GM12878 (cell line): ENCODE data around the gene SORCS2. TPM values are rescaled to one million over a fixed set of nuclear protein-coding genes. Genes with fewer than 3 reads are reported as not detected.

ENCODE experiments used
- ATAC-seq: fragments of 200-7000 bp; cut with Tn5 transposase; 3 replicates; pipeline ENCODE4 v1.9.1; 2020; ENCODE audit warnings: mild to moderate bottlenecking, moderate library complexity
- BruUV-seq: library from RNA; stranded (reverse); fragments of 400-500 nt; replicated peaks from 2 replicates; lab custom pipeline; 2021; lab: Mats Ljungman, UMichigan
- CTCF ChIA-PET: fragments of 300-600 bp; sonication (Branson Sonifier 250); formaldehyde crosslinking; extraction: SDS; loops from one replicate; lab custom pipeline; 2021; ENCODE audit warnings: inconsistent platforms; lab: Yijun Ruan, JAX
- POLR2A ChIA-PET: fragments of 350-600 bp; formaldehyde crosslinking; extraction: SDS; loops from one replicate; lab custom pipeline; 2021; ENCODE audit warnings: inconsistent platforms; lab: Charles Lee
- RAD21 ChIA-PET: fragments of 300-600 bp; sonication (Branson Sonifier 250); formaldehyde crosslinking; loops from one replicate; lab custom pipeline; 2023; ENCODE audit warnings: antibody characterized with exemption; ENCODE audit not compliant: unreplicated experiment; lab: Charles Lee
- SMC1A ChIA-PET: fragments of 300-600 bp; sonication (Branson Sonifier 250); formaldehyde crosslinking; loops from one replicate; lab custom pipeline; 2023; ENCODE audit not compliant: unreplicated experiment, uncharacterized antibody; lab: Charles Lee
- DNase-seq: peaks from one replicate; pipeline ENCODE4 v3.0.0-alpha.2; 2011; ENCODE audit warnings: low read depth, low spot score
- FAIRE-seq: peaks from 3 replicates; lab custom pipeline; 2011; peaks lifted over from hg19 to GRCh38; lab: Jason Lieb, UNC
- H2AFZ ChIP-seq: 2 replicates; pipeline ENCODE4 v1.6.0; 2011; ENCODE audit warnings: low read depth, low read length, control low read depth; ENCODE audit not compliant: control insufficient read depth
- H3K27ac ChIP-seq: 2 replicates; pipeline ENCODE4 v1.5.1; 2011; ENCODE audit warnings: control low read depth; ENCODE audit not compliant: control insufficient read depth, insufficient read depth
- H3K27me3 ChIP-seq, 2 experiments: replicated peaks in 1 of 2; 2 replicates each; pipeline versions ENCODE4 v1.6.0 to v1.6.1; 2011; ENCODE audit warnings: low read length in 1 of 2; ENCODE audit not compliant: control insufficient read depth in 2 of 2, insufficient read depth in 2 of 2
- H3K36me3 ChIP-seq, 2 experiments: 2 replicates each; pipeline ENCODE4 v1.5.1; 2011; ENCODE audit warnings: low read length in 1 of 2; ENCODE audit not compliant: control insufficient read depth in 2 of 2, insufficient read depth in 2 of 2
- H3K4me1 ChIP-seq: 2 replicates; pipeline ENCODE4 v1.6.1; 2011; ENCODE audit warnings: mild to moderate bottlenecking, low read length, moderate library complexity, mixed read lengths; ENCODE audit not compliant: control insufficient read depth, insufficient read depth
- H3K4me2 ChIP-seq: 2 replicates; pipeline ENCODE4 v1.6.0; 2011; ENCODE audit warnings: control low read depth; ENCODE audit not compliant: control insufficient read depth, insufficient read depth
- H3K4me3 ChIP-seq: fragments of 200-600 bp; sonication (generic); 2 replicates; pipeline ENCODE4 v1.5.1; 2016
- H3K79me2 ChIP-seq: 2 replicates; pipeline ENCODE4 v1.6.0; 2011; ENCODE audit warnings: low read length; ENCODE audit not compliant: control insufficient read depth, insufficient read depth
- H3K9ac ChIP-seq: 2 replicates; pipeline ENCODE4 v1.8.0; 2011; ENCODE audit warnings: low read length, control low read depth, mixed read lengths; ENCODE audit not compliant: control insufficient read depth, insufficient read depth
- H3K9me3 ChIP-seq: replicated peaks from 3 replicates; pipeline ENCODE4 v1.5.1; 2011; ENCODE audit warnings: mild to moderate bottlenecking, low read length; ENCODE audit not compliant: control insufficient read depth, insufficient read depth
- H4K20me1 ChIP-seq: 2 replicates; pipeline ENCODE4 v1.6.0; 2011; ENCODE audit not compliant: control insufficient read depth, insufficient read depth
- CHD1 ChIP-seq: IDR thresholded peaks from 2 replicates; pipeline ENCODE4 v1.6.1; 2012; ENCODE audit warnings: low read depth, low read length, improper control_type of control experiment
- CHD2 ChIP-seq: IDR thresholded peaks from 2 replicates; pipeline ENCODE4 v1.6.1; 2011; ENCODE audit warnings: low read depth, low read length, improper control_type of control experiment, borderline replicate concordance
- ESRRA ChIP-seq: IDR thresholded peaks from 2 replicates; pipeline ENCODE4 v1.6.1; 2012; ENCODE audit warnings: mild to moderate bottlenecking, low read length, improper control_type of control experiment
- HDGF ChIP-seq: fragments of 450-650 bp; IDR thresholded peaks from 2 replicates; pipeline ENCODE4 v1.6.1; 2016; ENCODE audit warnings: antibody characterized with exemption
- IKZF2 ChIP-seq, 2 experiments: fragments of 450-650 bp; IDR thresholded peaks; 2 replicates each; pipeline ENCODE4 v1.6.1; 2017; ENCODE audit warnings: mild to moderate bottlenecking in 2 of 2, moderate library complexity in 2 of 2
- IRF4 ChIP-seq: IDR thresholded peaks from 2 replicates; pipeline ENCODE4 v1.6.1; 2011; ENCODE audit warnings: low read depth, low read length
- JUNB ChIP-seq: IDR thresholded peaks from 2 replicates; pipeline ENCODE4 v1.6.1; 2016; ENCODE audit warnings: antibody characterized with exemption, mild to moderate bottlenecking
- MLLT1 ChIP-seq: fragments of 450-650 bp; IDR thresholded peaks from 2 replicates; pipeline ENCODE4 v1.6.1; 2016; ENCODE audit warnings: mild to moderate bottlenecking
- MTA3 ChIP-seq: IDR thresholded peaks from 2 replicates; pipeline ENCODE4 v1.6.1; 2012; ENCODE audit warnings: low read length, inconsistent platforms, borderline replicate concordance
- NBN ChIP-seq: fragments of 450-650 bp; IDR thresholded peaks from 2 replicates; pipeline ENCODE4 v1.6.1; 2016
- RCOR1 ChIP-seq: conservative IDR thresholded peaks from 2 replicates; pipeline ENCODE4 v1.6.1; 2012; ENCODE audit warnings: low read depth, low read length, improper control_type of control experiment
- RUNX3 ChIP-seq: IDR thresholded peaks from 2 replicates; pipeline ENCODE4 v1.6.1; 2012; ENCODE audit warnings: low read length, inconsistent platforms
- SMAD1 ChIP-seq: fragments of 450-650 bp; IDR thresholded peaks from 2 replicates; pipeline ENCODE4 v1.6.1; 2018; ENCODE audit warnings: mild to moderate bottlenecking, low read depth; ENCODE audit not compliant: partially characterized antibody
- SPI1 ChIP-seq: IDR thresholded peaks from 2 replicates; pipeline ENCODE4 v1.6.1; 2011; ENCODE audit warnings: low read depth, mild to moderate bottlenecking, low read length, moderate library complexity, borderline replicate concordance; ENCODE audit not compliant: insufficient read depth
- SREBF1 ChIP-seq: IDR thresholded peaks from 2 replicates; pipeline ENCODE4 v1.6.1; 2012; ENCODE audit warnings: mild to moderate bottlenecking, low read length
- TAF1 ChIP-seq: IDR thresholded peaks from 2 replicates; pipeline ENCODE4 v1.6.1; 2011; ENCODE audit warnings: mild to moderate bottlenecking, low read depth, low read length, borderline replicate concordance
- ZBTB11 ChIP-seq: fragments of 450-650 bp; formaldehyde crosslinking; IDR thresholded peaks from 2 replicates; pipeline ENCODE4 v1.5.0; 2022; ENCODE audit warnings: mild to moderate bottlenecking, missing genetic modification characterization
- WGBS: methylation state at CpG from one replicate; pipeline ENCODE4 v1.1.6; 2016; ENCODE audit warnings: low lambda C conversion rate; ENCODE audit not compliant: insufficient replicate concordance, insufficient coverage; ENCODE audit errors: missing lambda C conversion rate; 5-methylcytosine and 5-hydroxymethylcytosine counted together
- in situ Hi-C: fragments of 300-500 bp; cut with MboI; formaldehyde crosslinking; loops from 9 replicates; pipeline ENCODE4 v1.14.3; 2018; ENCODE audit warnings: mixed read lengths
- intact Hi-C: fragments of 100-400 bp; cut with micrococcal nuclease; formaldehyde crosslinking; loops from one replicate; pipeline ENCODE4 v1.14.2; 2022; ENCODE audit not compliant: unreplicated experiment
- polyA plus RNA-seq, 11 experiments: library from polyadenylated mRNA; depleted of rRNA in 4 of 11; unstranded in 6 of 11; stranded (reverse) in 5 of 11; fragments of >200 nt; fragmentation: Nextera tagmentation in 4 of 11; fragmentation: Illumina TruSeq in 1 of 11; extraction: Ambion mirVana in 4 of 11; extraction: Trizol in 1 of 11; gene quantifications; 1 replicate in 1 of 11; 2 replicates in 10 of 11; pipeline versions ENCODE4 v1.2.1 to v1.2.3, GENCODE V29; 2011 to 2016; ENCODE audit warnings: inconsistent platforms in 2 of 11, missing spikeins in 2 of 11, low read depth in 1 of 11
- total RNA-seq, 4 experiments: library from RNA; depleted of rRNA in 3 of 4; stranded (reverse); fragments of >200 nt in 3 of 4; fragmentation: Illumina TruSeq in 1 of 4; extraction: Trizol in 1 of 4; gene quantifications; 2 replicates each; pipeline versions ENCODE4 v1.2.1 to v1.2.3, GENCODE V29; 2013 to 2021
- TF ChIP-seq, protein P1 (sequence below): IDR thresholded peaks from 2 replicates; pipeline ENCODE4 v1.6.1; 2011; ENCODE audit warnings: low read depth, mild to moderate bottlenecking, low read length, moderate library complexity, borderline replicate concordance; ENCODE audit errors: extremely low read depth
- TF ChIP-seq, protein P2 (sequence below): IDR thresholded peaks from 2 replicates; pipeline ENCODE4 v1.6.1; 2012; ENCODE audit warnings: low read length, inconsistent platforms

The SORCS2 gene
- total and polyA plus RNA-seq, 10 of the 15 experiments (the other 5 are each of a cell fraction or from before 2014, with no cell fraction given), result 0.01 to 0.15 (median 0.05) TPM; not detected in 5

DNA sequence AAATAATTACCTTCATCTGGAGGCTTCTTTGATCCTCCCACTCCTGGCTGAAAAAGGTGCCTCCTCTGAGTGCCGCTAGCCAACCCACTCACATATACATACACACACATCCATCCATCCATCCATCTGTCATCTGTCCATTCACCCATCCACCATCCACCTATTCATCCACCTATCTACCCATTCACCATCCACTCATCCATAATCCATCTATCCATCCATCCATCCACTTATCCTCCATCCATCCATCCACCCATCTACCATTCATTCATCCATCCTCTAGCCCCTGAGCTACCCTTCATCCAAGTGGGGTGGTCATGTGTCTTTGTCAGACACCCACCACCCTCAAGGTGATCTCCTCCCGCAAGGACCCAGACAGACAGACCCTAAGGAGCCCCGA, 423.9 kb downstream of the SORCS2 start (continued):
- TF ChIP-seq SMAD1 (no peak), RUNX3 (no peak), MTA3 (no peak), TAF1 (no peak)

DNA sequence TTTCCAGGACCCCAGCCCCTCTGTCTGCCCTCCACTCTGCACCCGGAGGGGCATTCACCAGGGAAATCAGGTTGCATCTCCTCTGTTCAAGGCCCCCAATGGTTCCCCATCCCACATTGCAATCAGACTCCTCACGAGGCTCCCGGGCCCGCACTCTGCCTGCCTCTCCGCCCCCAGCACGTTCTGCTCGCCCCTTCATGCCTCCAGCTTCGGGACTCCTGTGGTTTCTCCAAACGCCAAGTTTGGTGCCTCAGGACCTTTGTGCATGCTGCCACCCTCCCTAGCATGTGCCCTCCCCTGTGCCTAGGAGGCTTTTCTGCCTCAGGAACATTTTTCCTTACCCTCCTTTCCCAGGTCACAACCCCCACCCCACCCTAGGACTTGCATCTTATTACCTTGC, 426.0 kb downstream of the SORCS2 start:
- H3K27me3 ChIP-seq, result no peaks in the 10 kb centered on the region; a peak in 1 of 4 replicates
- BruUV-seq, result no TSS peak
- no peak overlapping the region for H3K4me3 ChIP-seq
- CTCF ChIA-PET, result no interaction called here
- H3K9ac ChIP-seq, result no peak overlapping the region
- H3K4me1 ChIP-seq, result no peaks in the 10 kb centered on the region
- WGBS, result 9% methylated on average over 9 of the region's 9 CpGs
- no peak overlapping the region for H3K27ac ChIP-seq
- H3K36me3 ChIP-seq, result no peaks in the 10 kb centered on the region
- no peak for FAIRE-seq
- no peaks in the 10 kb centered on the region for H3K79me2 ChIP-seq
- no peak overlapping the region for H2AFZ ChIP-seq
- POLR2A ChIA-PET, result no interaction called here
- DNase-seq, result no peak
- no peak overlapping the region for H3K4me2 ChIP-seq
- SMC1A ChIA-PET, result no interaction called here
- in situ Hi-C loops (no loop called here), intact Hi-C loops (no loop called here)
- no peaks in the 10 kb centered on the region for H3K9me3 ChIP-seq
- no peaks in the 10 kb centered on the region for H4K20me1 ChIP-seq
- no peak for ATAC-seq
- RAD21 ChIA-PET, result no interaction called here
- TF ChIP-seq JUNB (no peak), ESRRA (no peak), HDGF (no peak), CHD2 (no peak), RCOR1 (no peak), ZBTB11 (CRISPR knock-in tag) (no peak), IRF4 (no peak), IKZF2 (IDR thresholded peaks at IDR 0.05) (no peak), CHD1 (no peak), SMAD1 (no peak), SPI1 (no peak), MLLT1 (no peak), NBN (no peak), SREBF1 (no peak)
- TF ChIP-seq, protein P1, sequence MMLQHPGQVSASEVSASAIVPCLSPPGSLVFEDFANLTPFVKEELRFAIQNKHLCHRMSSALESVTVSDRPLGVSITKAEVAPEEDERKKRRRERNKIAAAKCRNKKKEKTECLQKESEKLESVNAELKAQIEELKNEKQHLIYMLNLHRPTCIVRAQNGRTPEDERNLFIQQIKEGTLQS, result no peak
- TF ChIP-seq, protein P2, sequence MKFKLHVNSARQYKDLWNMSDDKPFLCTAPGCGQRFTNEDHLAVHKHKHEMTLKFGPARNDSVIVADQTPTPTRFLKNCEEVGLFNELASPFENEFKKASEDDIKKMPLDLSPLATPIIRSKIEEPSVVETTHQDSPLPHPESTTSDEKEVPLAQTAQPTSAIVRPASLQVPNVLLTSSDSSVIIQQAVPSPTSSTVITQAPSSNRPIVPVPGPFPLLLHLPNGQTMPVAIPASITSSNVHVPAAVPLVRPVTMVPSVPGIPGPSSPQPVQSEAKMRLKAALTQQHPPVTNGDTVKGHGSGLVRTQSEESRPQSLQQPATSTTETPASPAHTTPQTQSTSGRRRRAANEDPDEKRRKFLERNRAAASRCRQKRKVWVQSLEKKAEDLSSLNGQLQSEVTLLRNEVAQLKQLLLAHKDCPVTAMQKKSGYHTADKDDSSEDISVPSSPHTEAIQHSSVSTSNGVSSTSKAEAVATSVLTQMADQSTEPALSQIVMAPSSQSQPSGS, result no peak
